RWPE2 (cell line): ENCODE measurements around the gene ABCA3.

Experiments
- ATAC-seq: fragments of 200-7000 bp; cut with Tn5 transposase; 3 replicates; pipeline ENCODE4 v1.9.1; 2021; ENCODE audit warnings: low read depth
- DNase-seq: peaks from one replicate; pipeline ENCODE4 v3.0.0-alpha.2; 2020; ENCODE audit warnings: low spot score
- H3K27ac ChIP-seq: fragments of 450-650 bp; 2 replicates; pipeline ENCODE4 v1.5.1; 2017; ENCODE audit warnings: mild to moderate bottlenecking; ENCODE audit not compliant: poor library complexity, severe bottlenecking
- H3K27me3 ChIP-seq: fragments of 250-450 bp; sonication (Bioruptor Pico); 2 replicates; pipeline ENCODE4 v1.5.1; 2021; ENCODE audit warnings: mild to moderate bottlenecking, moderate library complexity; ENCODE audit not compliant: insufficient read depth, poor library complexity, severe bottlenecking
- H3K36me3 ChIP-seq: fragments of 250-450 bp; sonication (Bioruptor Pico); 2 replicates; pipeline ENCODE4 v1.5.1; 2020; ENCODE audit warnings: low read depth, mild to moderate bottlenecking, moderate library complexity
- H3K4me1 ChIP-seq: fragments of 250-450 bp; sonication (Bioruptor Pico); 2 replicates; pipeline ENCODE4 v1.5.1; 2021; ENCODE audit warnings: mild to moderate bottlenecking, moderate library complexity; ENCODE audit not compliant: insufficient read depth, poor library complexity, severe bottlenecking
- H3K4me3 ChIP-seq: fragments of 250-450 bp; sonication (Bioruptor Pico); 2 replicates; pipeline ENCODE4 v1.5.1; 2021; ENCODE audit warnings: mild to moderate bottlenecking, moderate library complexity; ENCODE audit not compliant: severe bottlenecking
- H3K9me3 ChIP-seq: fragments of 250-450 bp; sonication (Bioruptor Pico); 2 replicates; pipeline ENCODE4 v1.5.1; 2021; ENCODE audit warnings: mild to moderate bottlenecking, moderate library complexity; ENCODE audit not compliant: severe bottlenecking
- CTCF ChIP-seq: fragments of 450-650 bp; IDR thresholded peaks from one replicate; pipeline ENCODE4 v1.5.1; 2017; ENCODE audit warnings: mild to moderate bottlenecking, moderate library complexity; ENCODE audit not compliant: poor library complexity, severe bottlenecking

Gene ABCA3

DNA sequence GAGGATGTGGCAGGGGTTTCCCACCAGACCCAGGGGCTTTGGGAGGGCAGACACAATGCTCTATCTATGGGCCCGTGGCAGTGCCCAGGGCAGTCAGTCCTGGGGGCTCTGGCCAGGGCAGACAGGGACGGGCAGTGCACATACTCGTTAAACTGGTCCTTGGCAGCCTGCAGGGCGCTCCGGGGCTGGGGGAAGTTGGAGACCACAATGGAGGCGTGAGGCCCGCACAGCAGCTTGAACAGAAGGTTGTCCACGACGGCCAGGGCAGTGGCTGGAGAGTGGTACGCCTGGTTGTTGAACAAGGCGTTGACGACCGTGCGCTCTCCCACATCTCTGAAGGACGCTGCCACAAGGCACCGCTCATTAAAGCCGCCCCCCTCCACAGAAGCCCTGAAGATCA, 54.0 kb downstream of the ABCA3 start:
- Histone ChIP-seq H3K4me1 (no peaks in the 10 kb centered on the region), H3K27me3 (no peaks in the 10 kb centered on the region), H3K36me3 (no peaks in the 10 kb centered on the region), H3K9me3 (no peaks in the 10 kb centered on the region), H3K4me3 (no peak overlapping the region), H3K27ac (no peak overlapping the region)
- TF ChIP-seq CTCF: no peak
- no peak for ATAC-seq
- no peak for DNase-seq

DNA sequence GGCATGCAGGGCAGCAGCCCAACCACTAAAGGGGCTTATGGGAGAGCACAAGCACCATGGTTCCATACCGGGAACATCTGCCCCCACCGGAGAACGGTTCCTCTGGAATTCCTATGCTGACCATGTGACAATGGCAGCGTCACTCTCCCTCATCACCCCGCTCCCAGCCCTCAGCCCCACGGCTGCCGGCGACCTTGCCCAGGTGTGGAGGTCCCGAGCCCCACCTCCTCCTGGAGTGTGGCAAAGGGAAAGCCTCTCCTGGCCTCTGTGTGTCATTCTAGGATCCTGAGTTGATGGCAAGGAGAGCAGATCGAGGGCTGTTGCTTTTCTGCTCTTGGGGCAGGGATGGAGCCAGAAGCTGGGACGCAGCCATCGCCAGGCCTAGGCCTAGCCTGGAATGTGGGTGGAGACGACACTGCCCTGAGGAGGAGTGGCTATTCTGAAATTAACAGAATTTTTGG, 54.8 kb downstream of the ABCA3 start:
- no peak for DNase-seq
- no peak overlapping the region for H3K4me3 ChIP-seq
- no peak overlapping the region for H3K27ac ChIP-seq
- H3K4me1 ChIP-seq: no peaks in the 10 kb centered on the region
- no peaks in the 10 kb centered on the region for H3K27me3 ChIP-seq
- no peaks in the 10 kb centered on the region for H3K9me3 ChIP-seq
- H3K36me3 ChIP-seq: no peaks in the 10 kb centered on the region
- ATAC-seq: no peak
- TF ChIP-seq CTCF: no peak

DNA sequence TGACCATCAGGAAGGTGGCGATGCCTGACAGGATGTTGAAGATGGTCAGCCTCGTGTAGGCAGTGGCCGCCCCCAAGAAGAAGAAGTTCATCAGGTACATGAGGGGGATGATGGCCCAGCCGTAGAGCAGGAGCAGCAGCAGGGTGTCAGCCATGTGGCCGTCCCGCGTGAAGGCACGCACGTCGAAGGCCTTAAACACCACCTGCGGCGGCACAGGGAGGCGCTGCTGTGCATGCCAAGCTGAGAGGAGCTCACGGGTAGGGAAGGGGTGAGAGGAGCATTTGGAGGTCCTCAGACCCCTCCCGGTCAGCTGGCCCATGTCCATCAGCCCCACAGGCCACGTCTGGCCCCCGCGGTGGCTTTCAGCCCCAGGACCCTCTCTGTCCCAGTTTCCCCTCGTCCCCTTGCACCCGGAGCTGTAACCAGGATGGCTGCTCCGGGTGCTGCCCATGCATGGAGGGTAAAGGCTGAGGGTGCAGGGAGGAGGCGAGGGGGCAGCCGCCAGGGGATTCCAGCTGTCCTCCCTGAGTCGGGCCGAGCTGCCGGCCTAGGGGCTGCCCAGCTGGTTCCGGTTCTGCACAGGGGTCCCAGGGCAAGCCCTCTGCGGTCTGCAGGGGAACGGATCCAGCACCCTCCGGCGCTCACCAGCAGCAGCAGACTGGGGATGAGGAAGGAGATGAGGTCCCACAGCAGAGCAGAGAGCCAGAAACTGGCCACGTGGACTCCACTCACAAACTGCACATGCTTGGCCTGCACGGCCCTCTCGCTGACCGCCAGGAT, 55.5 kb downstream of the ABCA3 start:
- Histone ChIP-seq H3K4me3 (no peak overlapping the region), H3K4me1 (no peaks in the 10 kb centered on the region), H3K27ac (no peak overlapping the region), H3K9me3 (no peaks in the 10 kb centered on the region), H3K36me3 (no peaks in the 10 kb centered on the region), H3K27me3 (no peaks in the 10 kb centered on the region)
- no peak for ATAC-seq
- DNase-seq: no peak
- no peak for TF ChIP-seq CTCF

DNA sequence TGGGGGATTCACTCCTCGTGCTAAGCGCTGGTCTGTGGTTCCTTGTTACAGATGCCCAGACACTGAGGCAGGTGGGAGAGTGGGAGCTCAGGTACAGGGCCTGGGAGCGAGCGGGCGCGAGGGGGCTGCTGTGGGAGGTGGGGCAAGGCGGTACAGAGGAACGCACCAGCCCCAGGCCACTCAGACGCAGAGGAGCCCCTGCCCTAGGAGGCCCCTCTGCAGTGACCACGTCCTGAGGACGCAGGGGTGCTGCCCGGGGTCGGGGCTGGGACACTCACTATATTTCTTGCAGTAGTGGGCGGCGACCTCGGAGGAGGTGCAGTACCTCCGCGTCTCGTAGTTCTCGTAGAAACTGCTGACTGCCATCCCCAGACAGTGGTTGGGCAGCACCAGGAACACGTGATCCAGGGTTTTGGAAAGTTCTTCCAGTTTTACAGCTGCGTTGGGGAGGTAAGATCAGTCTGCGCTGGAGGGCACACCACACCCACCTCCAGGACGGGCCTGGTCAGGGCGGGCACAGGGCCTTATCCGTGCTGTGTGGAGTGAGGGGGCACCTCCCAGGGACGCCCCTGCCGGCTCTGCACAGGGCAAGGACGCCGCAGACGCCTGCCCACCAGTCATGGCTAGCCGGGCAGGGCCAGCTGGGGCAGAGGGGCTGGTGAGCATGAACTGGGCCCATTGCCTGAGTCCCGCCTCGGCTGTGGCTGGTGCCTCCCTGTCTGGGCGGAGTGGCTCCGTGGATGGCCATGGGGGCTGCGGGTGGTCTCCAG, 56.3 kb downstream of the ABCA3 start:
- DNase-seq (no peak), ATAC-seq (no peak)
- TF ChIP-seq CTCF: no peak
- Histone ChIP-seq H3K4me3 (no peak overlapping the region), H3K9me3 (no peaks in the 10 kb centered on the region), H3K27me3 (no peaks in the 10 kb centered on the region), H3K27ac (no peak overlapping the region), H3K4me1 (no peaks in the 10 kb centered on the region), H3K36me3 (no peaks in the 10 kb centered on the region)
